NK-92 treated with Interleukin-12 subunit alpha and Interleukin-12 subunit beta, amount 100 ng/mL, for 24 hours (cell line): Measurements from ENCODE around the gene HYI.
"Not testable (repeated sequence)": the region's sequence is repeated elsewhere in the genome, so short reads cannot be mapped to it uniquely, and the experiment has no call there.

Experiments used
- DNase-seq: peaks from one replicate; lab custom pipeline; 2025; lab: John Stamatoyannopoulos, UW

The HYI gene

DNA sequence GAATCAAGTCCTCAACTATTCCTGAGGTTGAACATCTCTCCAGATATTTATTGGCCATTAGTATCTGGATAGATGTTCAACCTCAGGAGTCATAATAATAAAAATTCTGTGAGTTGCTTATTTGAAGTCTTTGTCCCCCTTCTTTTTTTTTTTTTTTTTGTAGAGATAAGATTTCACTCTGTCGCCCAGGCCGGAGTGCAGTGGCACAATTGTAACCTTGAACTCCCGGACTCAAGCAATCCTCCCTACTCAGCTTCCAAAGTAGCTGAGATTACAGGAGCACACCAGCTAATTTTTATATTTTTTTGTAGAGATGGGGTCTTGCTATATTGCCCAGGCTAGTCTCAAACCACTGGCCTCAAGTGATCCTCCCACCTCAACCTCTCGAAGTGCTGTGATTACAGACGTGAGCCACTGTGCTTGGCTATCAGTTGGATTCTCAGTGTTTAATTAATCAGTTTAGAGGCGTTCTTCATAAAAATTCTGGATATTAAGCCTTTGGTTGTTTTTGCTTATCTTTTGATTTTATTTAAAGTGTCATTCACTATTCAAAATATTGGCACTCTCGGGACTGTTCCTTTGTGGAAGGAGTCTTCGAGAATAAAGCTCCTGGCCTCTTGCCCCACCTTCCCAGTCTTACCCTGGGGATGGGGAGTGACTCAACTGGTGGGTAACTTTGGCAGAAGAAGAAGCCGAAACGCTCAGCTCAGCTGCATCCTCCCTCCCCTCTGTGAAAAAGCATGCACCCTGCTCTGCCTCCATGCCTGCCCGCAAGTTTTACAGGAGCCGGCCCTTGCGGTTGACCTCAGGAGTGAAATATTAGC is 11.2 kb upstream of the HYI start:
- DNase-seq: no peak

DNA sequence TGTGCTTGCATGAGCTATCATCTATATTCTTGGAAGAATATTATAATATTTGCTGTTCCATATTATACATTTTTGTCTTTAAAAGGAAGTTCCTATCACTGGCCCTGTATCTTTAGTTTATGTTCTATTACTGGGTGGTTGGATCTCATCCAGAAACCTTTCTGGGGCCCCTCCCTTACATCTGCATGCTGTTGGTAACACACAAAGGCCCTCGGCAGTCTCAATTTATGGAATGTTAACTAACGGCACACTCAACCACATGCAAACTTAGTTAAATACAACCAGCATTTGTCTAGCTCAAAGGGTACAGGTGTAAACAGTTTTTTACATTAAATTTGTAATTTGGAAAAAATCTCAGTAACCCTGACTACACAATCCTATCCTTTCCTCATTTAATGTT is 9.7 kb upstream of the HYI start:
- no peak for DNase-seq

DNA sequence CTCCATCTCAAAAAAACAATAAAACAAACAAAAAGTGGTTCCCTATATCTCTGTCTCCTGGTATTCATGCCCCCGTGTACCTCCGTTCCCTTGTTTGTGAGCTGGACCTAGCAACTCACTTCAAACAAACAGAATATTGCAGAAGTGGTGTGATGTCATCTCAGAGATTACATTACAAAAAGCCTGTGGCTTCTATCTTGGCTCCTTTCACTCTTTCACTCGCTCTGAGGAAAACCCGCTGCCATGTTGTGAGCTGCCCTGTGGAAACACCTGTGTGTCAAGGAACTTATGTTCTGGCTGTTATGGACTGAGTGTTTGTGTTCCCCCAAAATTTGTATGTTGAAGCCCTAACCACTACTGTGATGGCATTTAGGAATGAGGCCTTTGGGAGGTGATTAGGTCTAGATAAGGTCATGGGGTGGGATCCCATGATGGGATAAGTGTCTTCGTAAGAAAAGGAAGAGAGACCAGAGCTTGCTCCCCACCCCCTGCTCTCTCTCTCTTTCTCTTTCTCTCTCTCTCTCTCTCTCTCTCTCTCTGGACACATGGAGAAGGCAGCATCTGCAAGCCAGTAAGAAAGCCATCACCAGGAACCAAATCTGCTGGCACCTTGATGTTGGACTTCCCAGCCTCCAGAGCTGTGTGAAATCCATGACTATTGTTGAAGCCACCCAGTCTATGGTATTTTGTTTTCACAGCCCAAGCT is 7.4 kb upstream of the HYI start:
- DNase-seq: no peak

DNA sequence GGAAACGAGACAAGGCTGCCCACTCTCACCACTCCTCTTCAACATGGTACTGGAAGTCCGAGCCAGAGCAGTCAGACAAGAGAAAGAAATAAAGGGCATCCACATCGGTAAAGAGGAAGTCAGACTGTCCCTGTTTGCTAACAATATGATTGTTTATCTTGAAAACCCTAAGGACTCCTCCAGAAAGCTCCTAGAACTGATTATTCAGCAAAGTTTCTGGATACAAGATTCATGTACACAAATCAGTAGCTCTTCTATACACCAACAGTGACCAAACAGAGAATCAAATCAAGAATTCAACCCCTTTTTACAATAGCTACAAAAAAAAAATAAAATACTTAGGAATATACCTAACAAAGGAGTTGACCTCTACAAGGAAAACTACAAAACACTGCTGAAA is 4.6 kb upstream of the HYI start:
- DNase-seq: not testable (repeated sequence)

DNA sequence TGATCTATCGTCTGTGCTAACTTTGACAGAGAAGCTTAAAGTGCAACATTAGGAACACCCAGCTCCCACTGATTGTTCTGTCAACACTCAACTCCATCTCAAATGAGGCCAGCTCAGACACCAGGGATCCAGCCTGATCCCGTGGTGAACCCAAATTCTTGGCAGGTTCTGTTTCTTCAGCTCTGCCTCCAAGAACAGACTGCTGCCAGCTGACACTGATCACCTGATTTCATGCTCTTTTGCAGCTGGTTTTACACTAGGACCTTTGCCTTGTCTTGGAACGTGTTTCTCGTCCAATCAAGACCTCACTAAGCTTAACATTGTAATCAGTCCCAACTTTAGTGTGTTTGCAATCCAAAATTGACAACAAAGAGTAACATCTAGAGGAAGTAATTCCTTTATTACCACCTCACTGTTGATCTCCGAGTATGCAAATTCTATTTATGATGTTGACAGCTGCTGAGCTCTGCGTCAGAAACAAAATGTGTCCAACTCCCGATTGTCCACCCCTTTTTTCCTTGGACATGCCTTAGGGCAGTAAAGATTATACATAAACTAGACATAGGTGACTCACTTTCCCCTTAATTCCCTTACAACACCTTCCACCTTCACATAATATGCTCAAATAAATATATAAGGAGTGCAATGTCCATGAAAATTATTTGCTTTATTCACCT is 1.6 kb upstream of the HYI start:
- DNase-seq: no peak

DNA sequence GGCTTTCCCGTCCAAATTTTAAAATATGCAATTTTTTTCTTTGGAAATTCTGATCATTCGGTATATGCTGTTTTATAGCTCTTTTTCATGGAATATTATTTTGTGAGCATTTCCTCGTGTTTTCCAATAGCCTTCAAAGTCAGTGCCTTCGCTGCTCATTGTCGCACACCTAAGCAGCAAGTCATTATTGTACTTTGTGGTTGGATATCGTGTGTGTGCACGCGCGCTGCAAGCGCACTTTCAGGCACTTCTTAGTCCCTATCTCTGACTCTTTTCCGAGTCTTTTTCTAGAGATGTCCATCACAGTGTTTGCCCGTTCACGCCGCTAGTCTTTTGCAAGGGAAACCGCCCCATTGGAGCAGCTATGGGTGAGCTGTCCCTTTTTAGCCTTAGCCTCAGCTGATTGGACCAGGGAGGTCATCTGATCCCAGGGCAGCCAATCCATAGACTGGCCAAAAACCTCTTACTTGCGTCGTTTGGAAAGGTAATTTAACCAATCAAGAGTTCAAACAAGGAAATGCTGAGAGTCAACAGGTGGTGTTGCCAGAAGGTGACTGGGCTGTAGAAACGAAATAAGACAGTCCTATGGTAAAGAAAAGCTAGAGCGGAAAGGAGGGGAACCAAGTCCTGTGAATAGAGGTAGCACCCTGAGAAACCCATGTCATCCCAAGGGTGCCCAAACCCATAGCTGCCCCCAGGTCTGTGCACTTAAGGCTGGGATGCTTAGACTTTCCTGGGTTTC is 710 bp upstream of the HYI start:
- DNase-seq: no peak

DNA sequence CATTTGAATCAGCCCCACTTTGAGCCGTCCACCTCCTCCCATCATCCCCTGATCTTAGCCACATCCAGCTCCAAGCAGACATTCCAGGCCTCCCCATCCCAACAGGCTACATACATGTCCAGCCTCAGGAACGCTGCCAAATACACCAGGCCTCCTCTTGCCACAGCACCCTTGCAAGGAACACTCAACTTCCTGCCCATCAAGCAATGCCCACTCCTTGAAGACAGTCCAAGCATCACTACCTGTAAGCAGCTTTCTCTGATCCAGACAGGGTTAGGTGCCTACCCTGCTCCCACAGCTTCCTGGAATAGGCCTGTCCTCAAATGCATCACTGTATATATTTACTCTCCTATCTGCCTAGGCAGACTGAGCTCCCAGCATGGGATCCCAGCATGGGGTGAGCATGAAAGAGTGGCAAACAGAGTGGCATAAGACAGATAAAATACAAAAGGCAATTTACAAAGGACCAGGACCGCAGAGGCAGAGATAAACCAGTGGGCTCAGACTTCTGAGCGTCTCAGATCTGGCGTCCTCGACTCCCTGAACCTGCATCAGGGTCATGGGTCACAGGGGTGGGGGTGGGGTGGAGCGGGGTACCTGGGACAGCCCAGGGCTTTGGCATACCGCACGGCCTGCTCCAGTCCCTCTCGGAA is 816 bp downstream of the HYI start:
- DNase-seq: no peak

DNA sequence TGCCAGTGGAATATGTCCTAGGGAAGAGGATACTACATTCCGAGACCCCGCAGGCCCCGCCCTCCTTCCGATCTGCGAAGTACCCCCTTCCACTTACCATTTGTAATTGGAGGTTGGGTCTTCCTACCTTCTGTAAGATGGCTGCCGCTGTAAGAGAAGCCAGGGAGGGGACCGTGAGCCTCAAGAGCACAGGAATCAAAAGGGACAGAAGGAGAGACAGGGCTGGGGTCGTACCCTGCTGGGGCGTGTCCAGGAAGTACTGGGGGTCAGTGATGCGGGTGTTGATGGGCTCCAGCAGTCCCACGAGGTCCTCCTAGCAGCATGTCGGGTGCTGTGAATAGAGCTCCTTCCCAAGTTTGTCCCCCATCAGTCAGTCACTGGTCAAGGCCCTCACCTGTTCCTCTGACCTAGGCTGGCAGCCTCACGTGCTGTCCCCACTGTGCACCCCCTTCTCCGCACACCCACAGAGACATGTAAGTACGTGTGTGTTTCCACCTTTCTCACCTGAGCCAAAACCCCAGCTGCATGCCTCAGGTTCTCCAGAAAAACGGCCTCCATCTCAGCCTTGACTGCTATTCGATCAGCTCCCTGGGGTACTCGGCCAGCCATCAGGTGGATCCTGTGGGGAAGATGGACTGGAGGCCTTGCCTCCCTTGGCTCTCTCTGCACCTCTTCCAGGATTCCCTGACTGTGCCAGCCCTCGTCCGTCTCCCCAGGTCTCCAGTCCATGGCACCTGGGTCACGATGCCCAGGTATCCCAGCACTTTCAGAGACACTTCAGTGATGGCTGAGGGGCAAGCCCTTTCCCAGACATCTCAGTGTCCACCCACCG is 1.8 kb downstream of the HYI start:
- no peak for DNase-seq

DNA sequence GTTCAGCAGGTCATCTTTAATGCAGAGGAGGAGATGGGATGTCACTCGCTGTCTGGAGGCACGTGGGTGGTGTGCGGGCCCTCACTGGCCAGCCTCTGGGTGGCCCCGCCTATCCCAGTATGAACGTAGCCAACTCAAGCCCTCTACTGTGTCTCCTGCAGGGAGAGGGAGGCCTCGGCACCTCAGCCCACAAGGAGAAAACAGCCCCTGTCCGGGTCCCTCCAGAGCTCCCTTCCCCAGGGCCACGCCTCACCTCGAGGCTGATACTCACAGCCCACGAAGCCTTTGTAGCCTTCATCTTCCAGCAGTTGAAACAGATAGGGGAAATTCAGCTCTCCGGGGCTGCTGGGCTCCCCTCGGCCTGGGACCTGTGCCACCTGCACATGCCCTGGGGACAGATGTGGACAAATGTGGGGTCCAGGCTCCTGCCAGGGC is 2.6 kb downstream of the HYI start:
- no peak for DNase-seq

DNA sequence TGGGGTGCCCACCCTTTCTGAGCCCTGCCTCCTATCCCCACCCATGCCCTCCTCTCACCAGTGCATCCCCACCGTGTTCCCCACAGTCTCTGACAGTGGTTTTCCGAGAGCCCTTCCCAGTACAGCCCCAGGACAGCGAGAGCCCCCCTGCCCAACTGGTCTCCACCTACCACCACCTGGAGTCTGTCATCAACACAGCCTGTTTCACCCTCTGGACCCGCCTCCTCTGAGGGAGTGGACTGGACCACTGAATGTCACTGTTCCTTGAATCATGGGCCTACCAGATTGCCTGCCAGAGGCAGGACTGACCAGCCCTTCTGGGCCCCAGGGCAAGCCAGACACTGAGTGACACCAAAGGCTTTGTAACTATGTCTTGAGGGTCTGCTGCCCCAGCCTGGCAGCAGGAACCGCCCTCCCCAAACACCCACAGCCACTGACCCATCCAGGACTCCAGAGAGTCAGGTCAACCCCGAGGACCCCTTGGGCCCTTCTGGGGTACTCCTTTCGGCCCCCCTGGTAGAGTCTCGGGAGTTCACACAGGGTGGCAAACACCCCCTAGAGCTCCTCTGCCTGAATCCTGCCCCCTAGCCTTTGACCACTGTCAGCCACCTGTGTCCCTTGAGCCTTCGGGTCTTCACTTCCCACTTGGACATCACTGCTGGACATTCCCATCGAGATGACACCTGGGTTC is 3.3 kb downstream of the HYI start:
- DNase-seq: no peak

DNA sequence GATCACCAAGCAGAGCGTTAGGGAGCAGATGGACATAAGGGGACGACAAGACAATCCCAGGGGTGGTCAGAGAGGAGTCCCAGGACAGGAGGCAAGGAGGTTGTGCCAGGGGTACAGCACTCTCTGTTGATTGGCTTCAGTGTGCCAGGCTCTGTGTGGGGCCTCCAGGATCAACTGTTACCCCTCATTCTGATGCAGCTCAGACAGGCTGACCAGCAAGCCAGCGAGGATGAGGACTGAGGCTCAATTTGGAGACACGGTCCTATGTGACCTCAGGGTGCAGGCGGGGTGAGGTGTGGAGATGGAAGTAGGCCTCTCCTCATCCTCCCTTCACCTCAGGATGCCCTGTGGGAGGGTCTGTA is 4.0 kb downstream of the HYI start:
- no peak for DNase-seq

DNA sequence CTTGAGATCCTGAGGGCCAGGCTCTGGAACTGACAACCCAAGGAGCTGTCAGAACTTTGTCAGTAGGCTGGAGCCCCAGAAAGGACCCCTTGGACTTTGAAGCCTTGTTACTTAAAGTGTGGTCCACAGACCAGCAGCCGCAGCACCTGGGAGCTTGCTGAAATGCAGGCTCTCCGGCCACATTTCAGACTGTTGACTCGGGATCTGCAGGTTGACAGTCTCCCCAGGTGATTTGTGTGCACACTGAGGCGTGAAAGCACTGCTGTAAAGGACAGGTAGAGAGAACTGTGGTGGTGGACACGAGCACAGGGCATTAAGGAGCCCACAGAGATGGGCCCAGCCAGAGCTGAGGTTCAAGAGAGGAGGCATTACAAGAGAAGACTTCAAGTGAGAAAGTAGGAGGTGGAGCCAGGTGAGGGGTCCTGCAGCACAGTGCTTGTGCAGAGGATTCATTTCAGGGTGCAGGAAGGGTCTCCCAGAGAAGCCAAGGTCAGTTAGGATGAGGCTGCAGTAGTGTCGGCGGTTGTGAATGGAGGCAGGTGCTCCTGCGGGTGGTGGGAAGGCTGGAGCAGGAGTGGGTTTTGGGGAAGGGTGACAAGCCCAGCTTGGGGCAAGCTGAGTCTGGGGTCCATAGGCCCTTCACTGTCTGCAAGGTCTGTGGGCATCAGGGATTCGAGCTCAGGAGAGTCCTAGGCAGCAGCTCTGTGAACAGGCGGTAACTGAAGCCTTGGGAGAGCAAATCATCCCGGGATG is 4.6 kb downstream of the HYI start:
- no peak for DNase-seq

DNA sequence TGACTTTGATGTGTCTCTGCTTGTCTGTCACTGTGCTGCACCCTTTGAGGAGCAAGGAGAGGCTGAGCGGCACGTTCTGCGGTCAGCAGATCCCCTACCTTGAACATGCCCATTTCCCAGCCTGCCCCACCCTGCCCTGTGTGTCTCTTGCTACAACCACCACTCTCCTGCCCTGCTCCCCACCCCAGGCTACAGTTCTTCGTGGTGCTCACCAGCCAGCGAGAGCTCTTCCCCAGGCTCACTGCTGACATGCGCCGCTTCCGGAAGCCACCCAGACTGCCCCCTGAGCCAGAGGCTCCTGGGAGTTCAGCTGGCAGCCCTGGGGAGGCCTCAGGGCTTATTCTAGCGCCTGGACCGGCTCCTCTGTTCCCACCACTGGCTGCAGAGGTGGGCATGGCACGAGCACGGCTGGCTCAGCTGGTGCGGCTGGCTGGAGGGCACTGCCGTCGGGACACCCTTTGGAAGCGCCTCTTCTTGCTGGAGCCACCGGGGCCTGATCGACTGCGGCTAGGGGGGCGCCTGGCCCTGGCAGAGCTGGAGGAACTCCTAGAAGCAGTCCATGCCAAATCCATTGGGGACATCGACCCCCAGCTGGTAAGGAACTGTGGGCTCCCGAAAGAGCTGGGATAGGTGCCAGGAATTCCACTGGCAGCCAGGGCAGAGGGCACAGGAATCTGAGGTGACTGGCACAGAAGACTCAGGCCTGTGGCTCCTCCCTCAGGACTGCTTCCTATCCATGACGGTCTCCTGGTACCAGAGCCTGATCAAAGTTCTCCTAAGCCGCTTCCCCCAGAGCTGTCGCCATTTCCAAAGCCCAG is 5.6 kb downstream of the HYI start:
- no peak for DNase-seq

DNA sequence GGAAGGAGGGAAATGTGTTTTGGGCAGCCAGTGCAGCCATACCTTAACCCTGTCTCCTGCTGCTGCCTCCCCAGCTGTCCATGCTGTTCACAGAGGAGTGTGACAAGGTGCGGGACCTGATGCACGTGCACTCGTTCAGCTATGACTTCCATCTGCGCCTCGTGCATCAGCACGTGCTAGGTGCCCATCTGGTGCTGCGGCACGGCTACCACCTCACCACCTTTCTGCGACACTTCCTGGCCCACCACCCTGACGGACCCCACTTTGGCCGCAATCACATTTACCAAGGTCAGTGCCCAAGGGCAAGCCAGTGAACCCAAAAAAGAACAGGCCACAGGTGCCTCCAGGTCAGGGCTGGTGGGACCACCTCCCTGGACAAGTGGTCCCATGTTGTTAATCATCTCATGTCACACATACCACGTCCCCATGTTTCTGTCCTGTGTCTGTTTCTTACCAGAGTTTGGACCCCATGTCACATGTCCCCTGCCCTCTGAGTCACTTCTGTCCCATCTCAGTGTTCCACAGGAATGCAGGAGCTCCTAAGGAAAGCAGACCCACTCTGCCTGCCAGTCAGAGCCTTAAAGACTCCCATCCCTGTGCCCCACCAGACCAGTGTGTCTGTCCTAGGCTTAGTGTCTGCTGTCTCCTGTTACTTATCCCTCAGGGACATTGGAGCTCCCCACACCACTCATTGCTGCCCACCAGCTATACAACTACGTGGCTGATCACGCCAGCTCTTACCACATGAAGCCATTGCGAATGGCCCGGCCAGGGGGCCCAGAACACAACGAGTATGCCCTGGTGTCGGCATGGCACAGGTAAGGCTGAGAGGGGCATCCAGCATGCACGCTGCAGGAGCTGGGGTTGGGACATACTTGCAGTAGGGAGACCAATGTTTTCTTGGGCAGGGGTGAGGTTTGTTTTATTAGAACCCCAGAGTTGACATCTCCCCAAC is 6.6 kb downstream of the HYI start:
- DNase-seq: no peak

DNA sequence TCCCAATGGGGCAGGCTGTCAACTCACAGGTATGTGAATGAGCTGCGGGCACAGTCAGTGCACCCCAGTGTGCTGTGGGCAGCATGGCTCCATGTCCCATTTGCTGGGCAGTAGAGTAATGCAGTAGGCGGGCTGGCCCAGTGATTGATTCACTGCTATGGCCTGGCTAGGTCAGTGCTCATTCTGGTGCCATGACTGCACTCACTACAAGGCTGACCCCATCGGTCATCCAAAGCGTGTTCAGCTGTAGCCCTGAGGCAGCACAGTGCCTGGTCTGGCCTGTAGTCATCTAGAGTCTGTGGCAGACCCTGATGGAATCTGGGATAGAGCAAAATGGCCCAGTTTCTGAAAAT is 7.4 kb downstream of the HYI start:
- DNase-seq: no peak

DNA sequence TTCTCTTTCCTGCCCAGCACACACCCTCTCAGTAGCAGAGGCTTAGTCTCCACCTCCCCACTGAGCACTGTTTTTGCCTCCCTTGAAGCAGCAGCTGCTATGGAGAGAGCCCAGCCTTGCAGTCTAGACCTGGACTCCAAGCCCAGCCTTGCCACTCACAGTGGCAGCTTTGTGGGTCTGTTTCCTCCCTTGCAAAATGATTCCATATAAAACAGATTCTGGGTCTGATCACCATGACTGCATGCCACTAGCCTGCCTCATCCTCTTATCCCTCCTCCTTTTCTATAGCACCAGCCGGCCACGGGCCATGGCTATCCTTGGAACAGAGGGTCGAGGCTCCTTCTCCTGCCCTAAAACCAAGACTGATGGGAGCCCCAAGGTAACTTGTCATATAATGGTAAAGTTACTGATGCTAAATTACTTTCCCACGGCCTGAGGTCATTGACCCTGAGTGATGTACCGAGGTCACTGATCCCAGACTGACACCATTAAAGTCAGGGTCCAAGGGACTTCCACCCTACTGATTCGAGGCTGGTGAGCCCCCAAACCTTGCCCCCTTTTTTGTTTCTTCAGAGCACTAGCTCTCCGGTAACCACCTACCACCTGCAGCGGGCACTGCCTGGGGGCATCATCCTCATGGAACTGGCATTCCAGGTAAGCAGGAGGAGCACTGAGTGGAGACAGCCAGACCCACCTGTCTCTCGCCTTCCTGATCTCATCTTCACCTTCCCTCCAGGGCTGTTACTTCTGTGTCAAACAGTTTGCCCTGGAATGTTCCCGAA is 7.9 kb downstream of the HYI start:
- no peak for DNase-seq

DNA sequence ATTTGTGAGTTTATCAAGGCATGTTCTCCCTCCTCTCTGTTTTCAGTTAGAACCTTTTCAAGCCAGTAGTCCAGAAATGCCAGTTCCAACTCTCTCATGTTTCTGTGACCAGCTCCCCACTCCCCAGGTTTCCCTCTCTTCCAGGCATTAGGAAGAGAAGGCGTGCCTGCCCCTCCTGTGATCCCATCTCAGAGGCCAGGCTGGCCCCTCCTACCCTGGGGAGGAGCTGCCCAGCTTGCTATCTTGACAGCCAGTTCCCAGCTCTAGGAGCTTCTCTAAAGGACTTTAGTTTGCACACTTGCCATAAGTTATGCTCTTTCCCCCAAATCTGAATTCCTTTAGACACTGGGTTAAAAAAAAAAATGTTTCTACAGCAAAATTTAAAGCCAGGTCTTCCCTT is 8.9 kb downstream of the HYI start:
- no peak for DNase-seq
